NOMO-1 treated with DMSO at 0.1 percent for 48 hours (cell line): ENCODE data around the gene RPL9.
"Not testable (repeated sequence)": the region's sequence is repeated elsewhere in the genome, so short reads cannot be mapped to it uniquely, and the experiment has no call there.

ENCODE experiments used
- DNase-seq: peaks from one replicate; lab custom pipeline; 2025; ENCODE audit not compliant: unreplicated experiment; lab: John Stamatoyannopoulos, UW

Gene RPL9

DNA sequence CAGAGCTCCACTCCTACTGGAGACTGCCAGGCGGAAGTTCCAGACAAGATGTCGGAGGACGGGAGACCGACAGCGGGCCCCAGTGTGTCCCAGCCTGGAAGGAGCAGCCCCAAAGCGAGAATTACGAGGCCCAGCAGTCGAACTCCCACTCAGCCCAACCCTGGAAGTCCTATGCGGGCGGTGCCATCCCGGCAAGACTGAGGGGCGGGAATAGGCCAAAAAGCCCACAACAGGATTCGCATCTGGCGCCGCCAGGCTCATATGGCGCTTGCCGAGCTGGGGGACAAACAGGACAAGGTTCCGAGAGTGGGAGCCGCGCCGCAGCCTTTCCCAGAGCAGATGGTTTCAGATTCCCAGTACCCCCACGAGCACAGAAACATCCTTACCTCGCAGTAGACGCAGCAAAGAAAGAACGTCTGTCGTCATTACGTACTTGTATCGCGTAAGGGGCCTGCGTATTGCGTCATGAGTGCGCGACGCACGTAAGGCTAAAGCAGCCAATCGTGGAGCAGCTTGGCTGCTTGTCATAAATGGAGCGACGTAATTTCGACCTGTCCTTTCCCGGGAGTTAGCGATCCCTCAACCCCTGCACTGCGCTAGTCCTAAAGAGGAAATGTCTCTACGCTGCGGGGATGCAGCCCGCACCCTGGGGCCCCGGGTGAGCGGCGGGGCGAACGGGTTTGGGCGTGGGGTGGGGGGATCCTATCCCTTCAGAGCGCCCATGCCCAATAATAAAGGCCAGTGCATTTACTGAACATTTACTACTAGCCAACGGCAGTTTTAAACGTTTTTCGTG, at the start of gene RPL9, which contains the start of gene LIAS:
Gene RPL9 (minus strand): TSS at position 418 of the 796 bp plus-strand sequence. CDS start 483 bp downstream, outside the sequence.
Gene LIAS (plus strand): TSS at position 552 of the 796 bp plus-strand sequence. CDS start 62 bp downstream, at position 614.
- DNase-seq = peak; percentile 94

DNA sequence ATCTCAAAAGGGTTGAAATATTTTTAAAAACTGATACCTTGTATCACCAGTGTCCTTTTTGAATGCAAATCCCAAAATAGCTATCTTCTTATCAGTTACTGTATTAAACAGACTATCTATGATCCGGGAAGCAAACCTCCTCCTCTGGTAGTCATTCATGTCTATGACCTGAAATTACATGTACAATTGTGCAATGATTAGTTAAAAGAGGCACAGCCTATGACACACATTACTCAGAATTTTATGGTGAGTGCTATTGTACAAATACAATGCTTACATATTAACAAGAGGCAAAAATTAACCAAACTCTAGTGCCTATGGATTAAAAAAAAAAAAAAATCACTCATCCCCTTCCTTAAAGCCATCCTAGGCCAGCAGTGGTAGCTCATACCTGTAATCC, 46.9 kb upstream of the RPL9 start:
- no peak for DNase-seq

DNA sequence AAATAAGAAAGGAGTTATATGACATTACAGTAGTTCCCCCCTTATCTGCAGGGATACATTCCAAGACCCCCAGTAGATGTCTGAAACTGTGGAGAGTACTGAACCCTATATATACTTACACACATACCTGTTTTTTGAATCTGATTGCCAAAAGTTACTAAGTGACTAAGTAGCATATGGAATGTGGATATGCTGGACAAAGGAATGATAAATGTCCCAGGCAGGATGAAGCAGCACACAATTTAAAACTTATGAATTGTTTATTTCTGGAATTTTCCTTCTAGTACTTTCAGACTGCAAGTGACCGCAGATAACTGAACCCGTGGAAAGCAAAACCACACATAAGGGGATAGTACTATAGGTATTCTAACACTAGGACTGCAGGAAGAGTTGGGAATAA, 45.8 kb upstream of the RPL9 start:
- no peak for DNase-seq

DNA sequence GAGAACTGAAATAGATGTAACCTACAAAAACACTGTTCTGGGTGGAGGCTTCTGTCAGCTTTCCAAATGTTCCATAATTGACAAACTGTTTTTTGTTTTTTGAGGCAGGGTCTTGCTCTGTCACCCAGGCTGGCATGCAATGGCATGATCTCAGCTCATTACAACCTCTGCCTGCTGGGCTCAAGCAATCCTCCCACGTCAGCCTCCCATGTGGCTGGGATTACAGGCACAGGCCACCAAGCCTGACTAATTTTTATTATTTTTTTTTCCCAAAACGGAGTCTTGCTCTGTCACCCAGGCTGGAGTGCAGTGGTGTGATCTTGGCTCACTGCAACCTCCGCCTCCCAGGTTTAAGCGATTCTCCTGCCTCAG, 43.9 kb upstream of the RPL9 start:
- DNase-seq = not testable (repeated sequence)

DNA sequence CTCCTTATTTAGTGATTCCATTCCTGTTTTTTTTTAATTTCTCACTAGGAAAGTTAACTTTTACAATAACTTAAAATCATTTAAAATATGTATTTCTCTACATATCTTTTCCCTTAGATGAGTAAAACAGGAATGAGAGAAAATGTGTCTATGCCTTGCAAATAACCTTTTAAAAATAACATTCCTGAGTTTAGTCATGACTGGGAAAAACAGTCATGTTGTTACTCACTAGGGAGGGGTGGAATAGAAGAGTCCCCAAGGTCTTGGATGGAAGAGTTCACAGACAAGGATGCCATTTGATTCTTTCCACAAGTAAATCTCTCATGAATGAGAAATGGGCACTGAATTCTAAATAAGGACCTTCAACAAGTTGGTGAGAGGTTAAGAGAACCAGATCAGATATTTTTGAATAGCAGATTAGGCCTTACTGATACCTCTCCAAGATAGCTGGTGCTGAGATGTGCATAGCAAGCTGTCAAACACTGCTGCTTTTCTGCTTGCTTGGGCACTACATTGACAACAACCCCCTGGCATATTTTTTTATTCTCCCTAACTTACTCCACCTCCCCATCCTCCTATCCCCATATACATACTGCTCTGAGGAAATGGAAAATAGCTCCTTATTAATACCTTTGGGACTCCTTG, 43.4 kb upstream of the RPL9 start:
- no peak for DNase-seq

DNA sequence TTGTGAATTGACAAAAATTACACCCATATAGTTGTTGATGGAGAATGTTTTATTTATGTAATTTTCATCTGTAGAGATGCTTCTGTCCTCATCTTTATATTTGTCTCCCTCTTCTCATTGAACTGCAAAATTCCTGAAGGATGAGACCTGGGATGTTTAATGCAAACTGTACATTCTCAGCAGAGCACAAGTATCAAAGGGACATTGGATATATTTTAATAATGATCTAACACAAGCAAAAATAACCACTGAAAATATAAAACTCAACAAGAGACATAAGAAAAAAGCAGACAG, 40.0 kb upstream of the RPL9 start:
- no peak for DNase-seq

DNA sequence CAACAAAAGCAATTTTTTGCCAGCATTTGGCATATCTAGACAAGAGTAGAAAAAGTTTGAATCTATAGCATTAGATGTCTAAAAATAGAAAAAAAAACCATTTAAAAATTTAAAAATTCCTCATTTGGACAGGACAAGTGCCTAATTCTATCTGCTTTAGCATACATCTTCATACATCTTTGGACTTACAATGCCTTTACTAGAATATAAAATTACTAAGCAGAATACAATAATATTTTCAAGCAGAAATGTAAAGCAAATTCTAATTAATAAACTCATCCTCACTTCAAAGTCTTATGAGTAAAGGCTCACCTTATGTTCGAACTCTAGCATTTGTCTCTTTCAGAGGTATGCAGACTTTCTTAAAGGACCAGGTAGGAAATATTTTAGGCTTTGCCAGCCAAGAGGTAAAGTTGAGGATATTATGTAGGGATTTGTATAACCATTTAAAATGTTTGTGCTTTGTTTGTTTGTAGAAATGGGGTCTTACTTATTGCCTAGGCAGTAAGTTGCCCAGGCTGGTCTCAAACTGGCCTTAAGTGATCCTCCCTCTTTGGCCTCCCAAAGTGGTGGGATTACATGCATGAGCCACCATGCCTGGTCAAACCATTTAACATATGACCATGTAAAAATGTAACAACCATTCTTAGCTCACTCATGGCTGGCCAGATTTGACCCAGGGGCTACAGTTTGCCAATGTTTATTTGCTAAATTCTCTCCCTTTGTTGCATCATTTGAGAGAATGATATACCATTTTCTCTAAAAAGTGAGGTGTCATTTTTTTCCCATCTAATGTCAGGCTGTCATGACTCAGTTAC, 39.4 kb upstream of the RPL9 start:
- DNase-seq = no peak

DNA sequence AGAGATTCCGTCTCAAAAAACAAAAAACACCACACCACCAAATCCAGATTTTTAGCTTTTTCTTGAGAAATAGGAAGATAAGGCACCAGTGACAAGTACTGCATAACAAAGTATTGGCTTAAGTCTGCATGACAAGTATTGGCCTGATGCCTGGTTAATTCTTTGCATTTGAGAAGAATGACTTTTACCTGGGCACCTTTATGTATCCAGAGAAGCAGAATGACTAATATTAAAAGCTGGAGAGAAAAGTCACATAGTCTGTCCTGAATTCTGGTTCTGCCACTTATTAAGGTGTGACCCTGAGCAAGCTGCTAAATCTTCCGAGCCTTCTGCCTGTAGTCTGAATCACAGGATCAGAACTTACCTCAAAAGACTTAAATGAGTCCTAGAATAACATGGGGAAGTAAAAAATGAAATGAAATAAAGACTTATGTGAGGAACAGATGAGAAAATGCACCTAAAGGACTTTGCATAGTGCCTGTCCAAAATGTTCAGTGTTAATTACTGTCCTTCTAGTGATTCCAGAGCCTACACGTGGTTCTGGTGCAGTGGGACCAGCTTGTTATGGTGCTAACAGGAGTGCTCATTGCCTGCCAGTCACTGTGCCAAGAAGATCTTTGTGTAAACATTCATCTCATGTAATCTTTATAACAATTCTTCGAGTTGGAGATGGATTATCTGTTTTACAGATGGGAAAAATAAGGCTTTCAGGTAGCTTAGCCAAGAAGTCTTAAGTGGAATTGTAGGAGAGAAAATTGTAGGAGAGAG, 36.9 kb upstream of the RPL9 start:
- DNase-seq = no peak

DNA sequence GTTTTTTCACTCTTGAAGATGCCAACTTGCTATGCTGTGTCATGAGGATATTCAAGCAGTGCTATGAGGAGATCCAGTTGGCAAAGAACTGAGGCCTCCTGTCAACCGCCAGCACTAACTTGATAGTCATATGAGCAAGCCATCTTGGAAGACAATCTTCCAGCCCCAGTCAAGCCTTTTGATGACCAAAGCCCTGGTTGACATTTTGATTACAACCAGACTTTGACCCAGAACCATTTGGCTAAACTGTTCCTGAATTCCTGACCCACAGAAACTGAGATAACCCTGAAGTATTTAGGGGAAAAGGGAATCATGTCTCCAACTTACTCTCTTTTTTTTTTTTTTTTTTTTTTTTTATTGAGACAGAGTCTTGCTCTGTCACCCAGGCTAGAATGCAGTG, 35.6 kb upstream of the RPL9 start:
- DNase-seq = no peak

DNA sequence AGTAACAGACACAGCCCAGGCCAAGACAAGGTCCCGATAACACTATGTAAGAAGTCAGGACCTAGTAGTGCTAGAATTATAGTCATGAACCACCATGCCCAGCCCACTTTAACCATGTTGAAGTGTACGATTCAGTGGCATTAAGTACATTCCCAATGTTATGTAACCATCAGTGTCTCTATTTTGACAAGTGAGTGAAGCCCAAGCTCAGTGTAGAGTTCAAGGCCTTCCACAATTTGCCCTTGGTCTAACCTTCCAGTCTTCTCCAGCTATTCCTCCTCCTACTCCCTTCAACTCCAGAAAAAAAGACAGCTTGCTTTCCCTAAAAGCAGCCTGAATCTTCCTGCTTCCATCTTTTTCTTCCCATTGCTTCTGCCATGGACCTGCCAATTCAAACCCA, 31.6 kb upstream of the RPL9 start:
- no peak for DNase-seq

DNA sequence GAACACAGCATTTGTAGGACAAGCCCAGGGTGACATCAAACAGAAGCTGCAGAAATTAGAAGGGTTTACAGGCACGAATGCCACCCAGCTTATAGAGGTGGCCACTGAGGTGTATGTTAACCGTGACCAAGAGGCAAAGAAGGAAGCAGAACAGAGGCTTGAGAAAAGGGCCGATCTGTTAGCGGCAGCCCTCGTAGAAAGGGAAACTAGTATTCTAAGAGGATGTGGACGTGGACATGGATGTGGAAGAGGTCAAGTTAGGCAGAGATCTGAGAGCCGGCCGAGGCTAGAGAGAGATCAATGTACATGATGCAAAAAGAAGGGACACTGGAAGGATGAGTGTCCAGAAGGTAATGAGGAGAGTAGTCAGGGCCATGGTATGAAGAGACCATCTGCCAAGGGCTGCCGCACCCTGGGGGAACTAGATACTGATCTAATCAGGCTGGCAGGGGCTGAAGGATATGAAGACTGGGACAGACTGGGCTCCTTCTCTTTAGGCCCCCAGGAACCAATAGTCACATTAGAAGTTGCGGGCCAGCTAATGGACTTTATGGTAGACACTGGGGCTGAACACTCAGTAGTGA, 27.6 kb upstream of the RPL9 start:
- DNase-seq = peak; percentile 14

DNA sequence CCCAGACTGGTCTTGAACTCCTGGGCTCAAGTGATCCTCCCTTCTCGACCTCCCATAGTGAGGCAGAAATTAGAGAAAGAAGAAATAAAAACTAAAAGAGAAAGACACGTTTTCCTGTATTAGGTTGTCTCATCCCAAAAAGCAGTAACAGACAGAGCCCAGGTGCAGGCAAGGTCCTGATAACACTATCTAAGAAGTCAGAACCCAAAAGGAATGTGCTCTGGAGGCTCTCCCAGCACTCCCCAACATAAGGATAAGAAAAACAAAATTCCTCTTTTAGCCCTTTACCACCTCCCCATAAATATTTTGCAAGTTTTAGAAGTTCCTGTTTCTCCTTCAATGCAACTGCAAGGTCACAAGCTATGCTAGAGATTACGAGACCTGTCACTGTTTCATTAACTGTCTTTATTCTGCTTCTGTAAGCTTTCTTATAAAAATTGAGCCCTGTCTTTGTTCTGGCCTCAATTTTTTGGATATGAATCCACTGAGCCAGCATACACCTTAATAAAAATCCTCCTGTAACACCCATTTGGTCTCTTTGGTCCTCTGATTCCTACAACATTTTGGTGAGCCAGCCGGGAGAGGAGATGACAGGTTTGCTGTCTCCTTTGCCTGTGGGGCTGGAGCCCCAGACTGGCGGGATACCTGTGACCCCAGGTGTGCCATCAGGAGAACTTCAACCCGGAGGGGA, 26.0 kb upstream of the RPL9 start:
- DNase-seq = peak; percentile 80

DNA sequence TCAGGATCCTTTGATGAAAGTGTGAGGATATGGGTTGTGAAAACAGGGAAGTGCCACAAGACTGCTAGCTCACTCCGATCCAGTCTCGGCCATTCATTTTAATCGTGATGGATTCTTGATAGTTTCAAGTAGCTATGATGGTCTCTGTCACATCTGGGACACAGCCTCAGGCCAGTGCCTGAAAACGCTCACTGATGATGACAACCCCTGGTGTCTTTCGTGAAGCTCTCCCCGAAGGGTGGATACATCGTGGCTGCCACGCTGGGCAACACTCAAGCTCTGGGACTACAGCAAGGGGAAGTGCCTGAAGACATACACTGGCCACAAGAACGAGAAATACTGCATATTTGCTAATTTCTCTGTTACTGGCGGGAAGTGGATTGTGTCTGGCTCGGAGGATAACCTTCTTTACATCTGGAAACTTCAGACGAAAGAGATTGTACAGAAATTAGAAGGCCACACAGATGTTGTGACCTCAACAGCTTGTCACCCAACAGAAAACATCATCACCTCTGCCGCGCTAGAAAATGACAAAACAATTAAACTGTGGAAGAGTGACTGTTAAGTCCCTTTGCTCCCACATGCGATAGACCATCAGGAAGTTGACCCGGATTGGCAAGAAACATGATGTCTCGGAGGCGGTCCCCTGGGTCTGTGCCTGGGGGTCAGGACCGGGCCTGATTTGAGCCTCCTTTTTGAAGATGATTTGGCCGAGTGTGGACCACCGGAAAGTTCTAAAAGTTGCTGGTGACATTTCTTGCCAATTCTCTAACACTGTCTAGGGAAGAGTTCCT, 22.4 kb upstream of the RPL9 start:
- DNase-seq = peak; percentile 80

DNA sequence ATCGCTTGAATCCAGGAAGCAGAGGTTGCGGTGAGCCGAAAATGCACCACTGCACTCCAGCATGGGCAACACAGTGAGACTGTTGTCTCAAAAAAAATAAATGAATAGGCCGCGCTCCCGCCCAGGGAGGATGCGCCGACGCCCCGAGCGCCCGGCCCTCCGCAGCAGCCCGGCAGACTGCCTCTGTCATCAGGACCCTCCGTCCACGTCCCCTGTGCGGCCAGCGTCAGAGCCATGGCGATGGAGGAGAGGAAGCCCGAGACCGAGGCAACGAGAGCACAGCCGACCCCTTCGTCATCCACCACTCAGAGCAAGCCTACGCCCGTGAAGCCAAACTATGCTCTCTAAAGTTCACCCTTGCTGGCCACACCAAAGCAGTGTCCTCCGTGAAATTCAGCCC, 21.5 kb upstream of the RPL9 start:
- DNase-seq = no peak

DNA sequence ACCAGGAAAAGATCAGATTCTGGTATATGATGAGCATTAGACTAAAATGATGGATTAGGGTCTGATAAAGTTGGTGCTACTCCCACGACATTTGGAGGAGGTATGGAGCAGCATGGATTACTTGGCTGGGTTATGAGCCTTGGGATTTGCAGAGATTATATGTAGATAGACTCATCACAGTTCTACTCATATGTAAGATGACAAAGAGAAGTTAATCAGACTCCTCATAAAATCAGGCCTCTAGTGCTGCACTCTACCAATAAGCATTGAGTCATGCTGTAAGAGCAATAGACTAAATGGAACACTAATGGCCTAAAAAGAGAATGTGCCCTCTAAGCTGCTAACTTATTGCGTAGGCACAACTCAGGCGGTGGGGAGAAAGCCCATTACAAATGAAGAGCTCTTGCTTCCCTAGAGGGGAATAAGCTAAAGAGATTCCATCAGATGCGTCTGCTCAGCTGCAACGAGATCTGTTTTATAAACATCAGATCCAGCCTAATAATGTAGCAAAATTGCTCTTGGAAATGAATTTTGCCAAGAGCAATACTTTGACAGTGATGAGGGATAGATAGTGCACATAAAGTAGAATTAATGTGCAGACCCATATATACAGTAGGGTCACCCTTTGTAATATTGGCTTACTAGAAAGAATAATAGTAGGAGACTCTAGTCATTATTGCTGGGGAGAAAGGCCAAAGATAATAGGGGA, 17.6 kb upstream of the RPL9 start:
- no peak for DNase-seq

DNA sequence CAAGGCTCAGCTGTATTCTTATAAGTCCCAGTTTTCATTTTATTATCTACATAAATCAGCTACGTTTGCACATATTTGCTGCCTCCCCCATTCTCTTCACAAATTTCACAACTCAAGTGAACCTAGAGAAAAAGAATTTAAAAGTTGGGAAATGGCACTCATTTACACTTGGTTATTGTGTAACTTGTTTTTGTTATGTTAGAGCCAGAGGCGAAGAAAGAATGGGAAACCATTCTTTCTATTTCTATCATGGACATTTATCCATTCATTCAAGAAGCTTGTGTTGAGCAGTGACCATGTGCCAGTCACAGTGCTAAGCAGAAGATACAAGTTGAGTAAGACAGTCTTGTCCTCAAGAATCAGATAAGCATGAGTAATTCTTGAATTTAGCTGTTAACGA, 13.7 kb upstream of the RPL9 start:
- no peak for DNase-seq

DNA sequence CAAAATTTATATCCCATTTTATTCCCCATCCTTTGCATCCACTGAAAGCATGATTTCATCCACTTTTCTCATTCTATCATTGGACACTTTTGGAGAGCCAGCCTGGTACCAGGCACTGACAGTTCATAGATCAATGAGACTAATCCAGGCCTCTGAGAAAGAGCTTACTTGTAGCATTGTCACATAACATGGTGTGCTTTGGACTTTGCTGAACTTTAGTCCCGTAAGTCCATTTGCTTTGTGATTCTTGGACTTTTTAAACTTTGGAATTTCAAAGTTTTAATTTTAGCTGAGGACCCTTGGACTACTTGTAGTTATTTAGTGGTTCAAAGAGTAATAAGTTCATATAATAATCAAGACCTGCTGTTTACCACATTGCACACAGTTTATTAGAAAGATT, 11.7 kb upstream of the RPL9 start:
- DNase-seq = no peak

DNA sequence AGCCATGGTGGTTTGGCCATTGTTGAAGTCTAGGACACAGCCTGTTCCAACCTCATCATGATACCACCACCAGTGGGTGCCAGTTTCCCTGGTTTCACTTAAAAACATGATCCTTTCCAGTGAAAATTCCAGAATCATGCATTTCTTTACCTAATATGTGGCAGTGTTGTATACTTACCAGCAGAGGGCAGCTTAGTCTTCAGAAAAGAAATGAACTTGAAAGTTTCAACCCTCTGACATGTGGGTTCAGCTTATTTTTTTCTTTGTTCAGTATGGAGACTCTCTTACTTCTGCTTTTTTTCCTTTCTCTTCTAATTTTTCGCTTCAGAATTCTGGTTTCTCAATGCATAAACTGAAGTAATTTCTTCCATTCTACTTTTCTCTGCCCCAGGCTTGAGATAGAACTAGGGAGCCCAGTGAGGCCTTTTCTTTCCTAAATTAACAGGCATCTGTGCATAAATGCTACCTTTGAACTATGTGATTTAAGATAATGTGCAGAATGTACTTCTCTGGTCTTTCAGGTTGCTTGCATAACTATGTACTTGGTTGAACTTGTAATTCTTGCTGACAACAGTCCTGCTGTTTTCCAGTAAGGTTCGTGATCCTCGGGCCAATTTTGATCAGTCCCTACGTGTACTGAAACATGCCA, 10.8 kb upstream of the RPL9 start:
- peak; percentile 95 for DNase-seq
